GM23248 (cell line): ENCODE results near the gene MARCHF2. TPM values are rescaled to one million over a fixed set of nuclear protein-coding genes. Genes with fewer than 3 reads are reported as not detected.
"Not testable (repeated sequence)": the region's sequence is repeated elsewhere in the genome, so short reads cannot be mapped to it uniquely, and the experiment has no call there.

ENCODE experiments used
- DNase-seq: peaks from one replicate; pipeline ENCODE4 v3.0.0-alpha.2; 2015
- H2AFZ ChIP-seq: fragments of 200-600 bp; sonication (generic); 2 replicates; pipeline ENCODE4 v1.6.1; 2016; ENCODE audit warnings: antibody characterized with exemption
- H3F3A ChIP-seq: fragments of 200-600 bp; sonication (generic); 2 replicates; pipeline ENCODE4 v1.6.1; 2016; ENCODE audit warnings: mild to moderate bottlenecking, antibody characterized with exemption, mixed run types; ENCODE audit not compliant: insufficient read depth
- H3K27ac ChIP-seq: fragments of 200-600 bp; sonication (generic); 2 replicates; pipeline ENCODE4 v1.5.1; 2016; ENCODE audit warnings: mild to moderate bottlenecking
- H3K27me3 ChIP-seq: fragments of 200-600 bp; sonication (generic); replicated peaks from 2 replicates; pipeline ENCODE4 v1.6.1; 2016; ENCODE audit warnings: mild to moderate bottlenecking; ENCODE audit not compliant: insufficient read depth
- H3K36me3 ChIP-seq: fragments of 200-600 bp; sonication (generic); 2 replicates; pipeline ENCODE4 v1.6.1; 2016; ENCODE audit warnings: low read depth, mild to moderate bottlenecking
- H3K4me1 ChIP-seq: fragments of 200-600 bp; sonication (generic); 2 replicates; pipeline ENCODE4 v1.6.1; 2016; ENCODE audit warnings: mild to moderate bottlenecking; ENCODE audit not compliant: insufficient read depth
- H3K4me2 ChIP-seq: fragments of 200-600 bp; sonication (generic); one replicate; pipeline ENCODE4 v1.6.1; 2016; ENCODE audit warnings: mild to moderate bottlenecking; ENCODE audit not compliant: unreplicated experiment
- H3K4me3 ChIP-seq: fragments of 200-600 bp; sonication (generic); 2 replicates; pipeline ENCODE4 v1.5.1; 2016; ENCODE audit warnings: mild to moderate bottlenecking
- H3K79me2 ChIP-seq: fragments of 200-600 bp; sonication (generic); 2 replicates; pipeline ENCODE4 v1.6.1; 2016; ENCODE audit warnings: mild to moderate bottlenecking; ENCODE audit not compliant: insufficient read depth
- H3K9ac ChIP-seq: fragments of 200-600 bp; sonication (generic); 2 replicates; pipeline ENCODE4 v1.6.1; 2016; ENCODE audit warnings: mild to moderate bottlenecking
- H3K9me2 ChIP-seq: fragments of 200-600 bp; sonication (generic); 2 replicates; pipeline ENCODE4 v1.6.1; 2016; ENCODE audit warnings: mixed run types, mild to moderate bottlenecking, moderate library complexity; ENCODE audit not compliant: insufficient read depth
- H3K9me3 ChIP-seq: fragments of 200-600 bp; sonication (generic); one replicate; pipeline ENCODE4 v1.6.1; 2017; ENCODE audit warnings: low read depth
- H4K20me1 ChIP-seq: fragments of 200-600 bp; sonication (generic); 2 replicates; pipeline ENCODE4 v1.6.0; 2016; ENCODE audit not compliant: insufficient read depth
- EZH2 ChIP-seq: fragments of 200-600 bp; sonication (generic); IDR thresholded peaks from 2 replicates; pipeline ENCODE4 v1.6.1; 2018; ENCODE audit warnings: antibody characterized with exemption, mild to moderate bottlenecking; ENCODE audit not compliant: insufficient read depth, poor library complexity, severe bottlenecking
- EZH2phosphoT487 ChIP-seq: fragments of 200-600 bp; sonication (generic); IDR thresholded peaks from 2 replicates; pipeline ENCODE4 v1.6.1; 2018; ENCODE audit warnings: antibody characterized with exemption, moderate library complexity, mild to moderate bottlenecking, low read depth; ENCODE audit not compliant: insufficient read depth
- WGBS, 2 experiments: methylation state at CpG; one replicate each; pipeline ENCODE4 v1.1.6; 2015 to 2017; ENCODE audit warnings: low lambda C conversion rate in 2 of 2, low coverage in 1 of 2; ENCODE audit errors: missing lambda C conversion rate in 2 of 2; 5-methylcytosine and 5-hydroxymethylcytosine counted together
- in situ Hi-C: fragments of 300-500 bp; cut with MboI; formaldehyde crosslinking; loops from 2 replicates; pipeline ENCODE4 v1.15.0; 2020
- polyA plus RNA-seq: library from polyadenylated mRNA; unstranded; fragments of >200 nt; fragmentation: Nextera tagmentation; extraction: Ambion mirVana; gene quantifications from 2 replicates; pipeline ENCODE4 v1.2.1, GENCODE V29; 2016
- total RNA-seq: library from RNA; depleted of rRNA; stranded (reverse); fragments of >200 nt; shearing (Covaris generic); gene quantifications from 2 replicates; pipeline ENCODE4 v1.2.3, GENCODE V29; 2014

The MARCHF2 gene
- total and polyA plus RNA-seq, 2 experiments from 2014 or later: 33.1 to 87.4 TPM

DNA sequence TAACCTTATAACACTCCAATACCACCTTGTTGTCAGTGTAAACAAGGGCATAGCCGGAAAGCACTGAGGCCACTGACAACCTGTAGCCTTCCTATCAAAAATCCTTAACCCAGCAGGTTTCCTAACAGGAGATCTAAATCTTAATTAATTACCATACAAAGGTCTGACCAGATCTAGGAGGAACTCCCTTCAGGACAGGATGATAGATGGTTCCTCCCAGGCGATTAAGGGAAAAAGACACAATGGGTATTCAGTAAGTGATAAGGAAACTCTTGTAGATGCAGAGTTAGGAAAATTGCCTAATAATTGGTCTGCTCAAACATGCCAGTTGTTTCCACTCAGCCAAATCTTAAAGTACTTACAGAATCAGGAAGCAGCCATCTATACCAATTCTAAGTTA, 28.0 kb upstream of the MARCHF2 start:
- H3K9ac ChIP-seq, DNase-seq, H3K79me2 ChIP-seq, H3K27me3 ChIP-seq, H3K9me3 ChIP-seq, H3K4me2 ChIP-seq, H3K4me1 ChIP-seq, in situ Hi-C loops, H3F3A ChIP-seq, H3K27ac ChIP-seq, H3K4me3 ChIP-seq, H3K9me2 ChIP-seq, H3K36me3 ChIP-seq, H4K20me1 ChIP-seq, H2AFZ ChIP-seq: not testable (repeated sequence)
- WGBS, 2 experiments: 94 to 95% methylated on average over 2 of the region's 2 CpGs

DNA sequence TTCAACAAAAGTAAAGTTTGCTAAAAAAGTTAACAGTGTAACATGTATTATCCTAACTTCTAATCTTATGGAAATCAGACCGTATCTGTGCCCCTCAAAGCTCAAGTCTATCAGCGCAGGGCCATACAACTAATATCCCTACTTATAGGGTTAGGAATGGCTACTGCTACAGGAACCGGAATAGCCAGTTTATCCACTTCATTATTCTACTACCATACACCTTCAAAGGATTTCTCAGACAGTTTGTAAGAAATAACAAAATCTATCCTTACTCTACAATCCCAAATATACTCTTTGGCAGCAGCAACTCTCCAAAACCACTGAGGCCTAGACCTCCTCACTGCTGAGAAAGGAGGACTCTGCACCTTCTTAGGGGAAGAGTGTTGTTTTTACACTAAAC, 27.5 kb upstream of the MARCHF2 start:
- H2AFZ ChIP-seq, H3K9ac ChIP-seq, H3K4me1 ChIP-seq, H3K27me3 ChIP-seq, H3K9me2 ChIP-seq, H4K20me1 ChIP-seq, H3K36me3 ChIP-seq, H3K9me3 ChIP-seq, H3F3A ChIP-seq, H3K27ac ChIP-seq, DNase-seq, H3K79me2 ChIP-seq, in situ Hi-C loops, H3K4me2 ChIP-seq, H3K4me3 ChIP-seq: not testable (repeated sequence)
- WGBS, 2 experiments: 79 to 83% methylated on average over 3 of the region's 3 CpGs

DNA sequence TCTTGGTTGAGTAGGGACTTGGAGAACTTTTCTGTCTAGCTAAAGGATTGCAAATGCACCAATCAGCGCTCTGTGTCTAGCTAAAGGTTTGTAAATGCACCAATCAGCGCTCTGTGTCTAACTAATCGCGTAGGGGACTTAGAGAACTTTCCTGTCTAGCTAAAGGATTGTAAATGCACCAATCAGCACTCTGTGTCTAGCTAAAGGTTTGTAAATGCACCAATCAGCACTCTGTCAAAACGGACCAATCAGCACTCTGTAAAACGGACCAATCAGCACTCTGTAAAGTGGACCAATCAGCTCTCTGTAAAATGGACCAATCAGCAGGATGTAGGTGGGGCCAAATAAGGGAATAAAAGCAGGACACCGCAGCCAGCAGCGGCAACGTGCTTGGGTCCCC, 26.7 kb upstream of the MARCHF2 start:
- Histone ChIP-seq H3K4me1 (peaks cover 14% of the 10 kb centered on the region; the same call in 1 of the 2 replicates), H3K79me2 (peaks cover 12% of the 10 kb centered on the region)
- H3K36me3 ChIP-seq, H3F3A ChIP-seq, H3K4me3 ChIP-seq, H3K4me2 ChIP-seq, H3K27me3 ChIP-seq, H3K9me2 ChIP-seq, in situ Hi-C loops, H3K9me3 ChIP-seq, H3K9ac ChIP-seq, H2AFZ ChIP-seq, H4K20me1 ChIP-seq, DNase-seq, H3K27ac ChIP-seq: not testable (repeated sequence)
- WGBS, 2 experiments: 89% methylated on average over 9 of the region's 9 CpGs

GRCh38 chr19:8386990-8387389, 26.1 kb upstream of the MARCHF2 start:
- no peak overlapping the region for H3K4me3 ChIP-seq
- no peak overlapping the region for H3K27ac ChIP-seq
- no peaks in the 10 kb centered on the region for H3K9me2 ChIP-seq
- no peak for DNase-seq
- no peak overlapping the region for H3K9ac ChIP-seq
- no peak overlapping the region for H3K4me2 ChIP-seq
- peaks cover 10% of the 10 kb centered on the region; the same call in 1 of the 2 replicates for H3F3A ChIP-seq
- H3K9me3 ChIP-seq: no peaks in the 10 kb centered on the region
- no peaks in the 10 kb centered on the region; the same call in 1 of the 2 replicates for H3K36me3 ChIP-seq
- TF ChIP-seq EZH2: no peak
- TF ChIP-seq EZH2phosphoT487: no peak
- H2AFZ ChIP-seq: no peak overlapping the region
- peaks cover 20% of the 10 kb centered on the region for H3K4me1 ChIP-seq
- in situ Hi-C loops: no loop called here
- H4K20me1 ChIP-seq: no peaks in the 10 kb centered on the region; the same call in 1 of the 2 replicates
- H3K79me2 ChIP-seq: peaks cover 18% of the 10 kb centered on the region
- H3K27me3 ChIP-seq: no peaks in the 10 kb centered on the region
- 75 to 76% methylated on average over 4 of the region's 4 CpGs for WGBS, 2 experiments

- H3K9me2 ChIP-seq: no peaks in the 10 kb centered on the region
- H3K27me3 ChIP-seq: no peaks in the 10 kb centered on the region
- H3F3A ChIP-seq: peaks cover 10% of the 10 kb centered on the region; the same call in 1 of the 2 replicates
- DNase-seq: no peak
- no peaks in the 10 kb centered on the region; the same call in 1 of the 2 replicates for H3K36me3 ChIP-seq
- H3K9me3 ChIP-seq: no peaks in the 10 kb centered on the region
- H3K4me2 ChIP-seq: no peak overlapping the region
- TF ChIP-seq EZH2 (no peak), EZH2phosphoT487 (no peak)
- WGBS, 2 experiments: 77 to 80% methylated on average over 16 of the region's 16 CpGs
- no peak overlapping the region for H3K27ac ChIP-seq
- H3K4me1 ChIP-seq: peaks cover 25% of the 10 kb centered on the region
- no peak overlapping the region for H2AFZ ChIP-seq
- peaks cover 28% of the 10 kb centered on the region for H3K79me2 ChIP-seq
- in situ Hi-C loops: no loop called here
- H4K20me1 ChIP-seq: no peaks in the 10 kb centered on the region; the same call in 1 of the 2 replicates
- no peak overlapping the region for H3K9ac ChIP-seq
- no peak overlapping the region for H3K4me3 ChIP-seq
Measured at GRCh38 chr19:8387688-8388611, 25.2 kb upstream of the MARCHF2 start.
